Measurements from ENCODE around the gene PAK5.
A peak's percentile ranks its signal among the peaks of the same experiment; 100 is the strongest.

The PAK5 gene

DNA sequence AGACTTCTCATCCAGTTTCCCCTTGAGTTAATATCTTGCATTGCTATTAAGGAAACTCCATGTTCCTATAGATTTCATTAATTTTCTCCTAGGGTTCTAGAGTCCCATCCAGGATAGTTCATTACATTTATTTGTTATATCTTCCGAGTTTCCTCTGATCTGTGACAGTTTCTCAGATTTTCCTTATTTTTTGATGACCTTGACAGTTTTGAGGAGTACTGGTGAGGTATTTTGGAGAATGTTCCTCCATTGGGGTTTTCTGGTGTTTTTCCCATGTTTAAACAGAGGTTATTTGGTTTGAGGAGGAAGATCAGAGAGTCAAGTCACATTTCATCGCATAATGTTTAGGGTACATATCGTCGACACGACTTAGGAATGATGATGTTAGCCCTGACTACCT lies 256.7 kb downstream of the PAK5 start:
- Histone ChIP-seq H3K27me3 (ENCODE audit: control insufficient read depth, insufficient read depth, low read length) (0 out of 2 replicates have a peak, but pooled peaks cover 3% of the 10 kb centered on the region), H3K27ac (ENCODE audit: low read depth, low read length) (no peak overlapping the region), H3K4me1 (ENCODE audit: control insufficient read depth, insufficient read depth, low read length) (0 out of 2 replicates have a peak, but pooled peaks cover 6% of the 10 kb centered on the region), H3K9ac (ENCODE audit: low read depth, low read length) (no peak overlapping the region), H3K4me3 (ENCODE audit: low read depth, low read length) (no peak overlapping the region), H3K36me3 (ENCODE audit: control insufficient read depth, insufficient read depth, low read length) (no peaks in the 10 kb centered on the region), H3K9me3 (ENCODE audit: control insufficient read depth, insufficient read depth, low read length) (no peaks in the 10 kb centered on the region)

- no peak overlapping the region for H3K9ac ChIP-seq (ENCODE audit: low read depth, low read length)
- H3K27ac ChIP-seq (ENCODE audit: low read depth, low read length) = no peak overlapping the region
- peaks cover 5% of the 10 kb centered on the region; the same call in 1 of the 2 replicates for H3K27me3 ChIP-seq (ENCODE audit: control insufficient read depth, insufficient read depth, low read length)
- H3K9me3 ChIP-seq (ENCODE audit: control insufficient read depth, insufficient read depth, low read length) = no peaks in the 10 kb centered on the region
- H3K36me3 ChIP-seq (ENCODE audit: control insufficient read depth, insufficient read depth, low read length) = no peaks in the 10 kb centered on the region
- H3K4me3 ChIP-seq (ENCODE audit: low read depth, low read length) = no peak overlapping the region
- peaks cover 10% of the 10 kb centered on the region; the same call in 1 of the 2 replicates for H3K4me1 ChIP-seq (ENCODE audit: control insufficient read depth, insufficient read depth, low read length)
Observed at GRCh38 chr20:9581509-9581908, 257.4 kb downstream of the PAK5 start.

DNA sequence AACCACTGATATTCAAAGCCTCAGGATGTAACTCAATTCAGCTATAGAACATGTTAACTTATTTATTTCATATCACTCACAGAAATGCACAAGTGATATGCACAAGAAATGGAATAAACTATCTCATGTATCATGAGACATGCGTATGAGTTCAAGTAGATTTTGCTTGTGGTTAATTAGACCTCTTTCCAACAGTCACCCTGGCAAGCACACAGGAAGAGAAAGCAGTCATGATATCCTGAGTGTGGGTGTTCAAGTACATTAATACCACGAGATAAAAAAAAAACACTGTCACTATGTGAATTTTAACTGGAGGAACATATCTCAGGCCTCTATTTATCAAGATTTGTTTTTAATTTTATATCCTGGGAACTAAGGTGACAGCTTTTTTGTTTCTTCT lies 260.3 kb downstream of the PAK5 start:
- H3K9ac ChIP-seq (ENCODE audit: low read depth, low read length) = no peak overlapping the region
- H3K27me3 ChIP-seq (ENCODE audit: control insufficient read depth, insufficient read depth, low read length) = peaks cover 34% of the 10 kb centered on the region

GRCh38 chr20:9577397-9577796 lies 261.5 kb downstream of the PAK5 start:
- Histone ChIP-seq H3K27ac (ENCODE audit: low read depth, low read length) (no peak overlapping the region), H3K9me3 (ENCODE audit: control insufficient read depth, insufficient read depth, low read length) (no peaks in the 10 kb centered on the region), H3K4me3 (ENCODE audit: low read depth, low read length) (no peak overlapping the region), H3K27me3 (ENCODE audit: control insufficient read depth, insufficient read depth, low read length) (peaks cover 40% of the 10 kb centered on the region), H3K36me3 (ENCODE audit: control insufficient read depth, insufficient read depth, low read length) (no peaks in the 10 kb centered on the region), H3K4me1 (ENCODE audit: control insufficient read depth, insufficient read depth, low read length) (peaks cover 50% of the 10 kb centered on the region), H3K9ac (ENCODE audit: low read depth, low read length) (no peak overlapping the region)

More for the DNA sequence above, 260.3 kb downstream of the PAK5 start:
- Histone ChIP-seq H3K9me3 (ENCODE audit: control insufficient read depth, insufficient read depth, low read length) (no peaks in the 10 kb centered on the region), H3K4me1 (ENCODE audit: control insufficient read depth, insufficient read depth, low read length) (peaks cover 39% of the 10 kb centered on the region), H3K4me3 (ENCODE audit: low read depth, low read length) (no peak overlapping the region), H3K27ac (ENCODE audit: low read depth, low read length) (no peak overlapping the region), H3K36me3 (ENCODE audit: control insufficient read depth, insufficient read depth, low read length) (no peaks in the 10 kb centered on the region)

DNA sequence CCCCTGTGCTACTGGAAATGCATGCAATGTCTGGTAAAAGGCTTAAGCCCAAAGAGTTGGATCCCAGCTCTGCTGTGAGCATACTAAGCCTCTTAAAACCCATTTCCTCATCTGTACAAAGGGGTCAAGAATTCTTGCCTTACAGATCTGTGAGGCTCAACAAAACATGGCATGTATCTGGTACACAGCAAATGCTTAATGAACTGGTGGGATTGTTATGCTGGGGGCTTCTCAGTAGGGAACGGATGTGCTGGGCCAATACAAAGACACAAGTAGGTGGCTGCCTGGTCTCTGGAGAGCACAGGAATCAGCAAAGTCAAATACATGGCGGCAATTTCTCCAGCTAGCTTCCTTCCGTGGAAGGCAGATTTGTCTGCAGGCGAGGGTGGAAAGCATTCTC lies 262.2 kb downstream of the PAK5 start:
- H3K36me3 ChIP-seq (ENCODE audit: control insufficient read depth, insufficient read depth, low read length) = no peaks in the 10 kb centered on the region
- peak overlapping the region; percentile 39 for H3K27ac ChIP-seq (ENCODE audit: low read depth, low read length)
- H3K9me3 ChIP-seq (ENCODE audit: control insufficient read depth, insufficient read depth, low read length) = no peaks in the 10 kb centered on the region
- H3K9ac ChIP-seq (ENCODE audit: low read depth, low read length) = no peak overlapping the region
- no peak overlapping the region for H3K4me3 ChIP-seq (ENCODE audit: low read depth, low read length)
- peaks cover 56% of the 10 kb centered on the region for H3K4me1 ChIP-seq (ENCODE audit: control insufficient read depth, insufficient read depth, low read length)
- peaks cover 45% of the 10 kb centered on the region for H3K27me3 ChIP-seq (ENCODE audit: control insufficient read depth, insufficient read depth, low read length)

- Histone ChIP-seq H3K9me3 (ENCODE audit: control insufficient read depth, insufficient read depth, low read length) (no peaks in the 10 kb centered on the region), H3K36me3 (ENCODE audit: control insufficient read depth, insufficient read depth, low read length) (no peaks in the 10 kb centered on the region), H3K27me3 (ENCODE audit: control insufficient read depth, insufficient read depth, low read length) (peaks cover 53% of the 10 kb centered on the region), H3K4me3 (ENCODE audit: low read depth, low read length) (no peak overlapping the region), H3K9ac (ENCODE audit: low read depth, low read length) (no peak overlapping the region), H3K4me1 (ENCODE audit: control insufficient read depth, insufficient read depth, low read length) (peaks cover 60% of the 10 kb centered on the region), H3K27ac (ENCODE audit: low read depth, low read length) (no peak overlapping the region)
Observed at GRCh38 chr20:9575836-9576235, 263.0 kb downstream of the PAK5 start.

- Histone ChIP-seq H3K9ac (ENCODE audit: low read depth, low read length) (no peak overlapping the region), H3K9me3 (ENCODE audit: control insufficient read depth, insufficient read depth, low read length) (no peaks in the 10 kb centered on the region), H3K4me1 (ENCODE audit: control insufficient read depth, insufficient read depth, low read length) (peaks cover 60% of the 10 kb centered on the region), H3K36me3 (ENCODE audit: control insufficient read depth, insufficient read depth, low read length) (no peaks in the 10 kb centered on the region), H3K4me3 (ENCODE audit: low read depth, low read length) (peak overlapping the region; percentile 31; the same call in 1 of the 2 replicates), H3K27ac (ENCODE audit: low read depth, low read length) (peak overlapping the region; percentile 98), H3K27me3 (ENCODE audit: control insufficient read depth, insufficient read depth, low read length) (peaks cover 58% of the 10 kb centered on the region)
Observed at GRCh38 chr20:9574776-9575175, 264.1 kb downstream of the PAK5 start.

DNA sequence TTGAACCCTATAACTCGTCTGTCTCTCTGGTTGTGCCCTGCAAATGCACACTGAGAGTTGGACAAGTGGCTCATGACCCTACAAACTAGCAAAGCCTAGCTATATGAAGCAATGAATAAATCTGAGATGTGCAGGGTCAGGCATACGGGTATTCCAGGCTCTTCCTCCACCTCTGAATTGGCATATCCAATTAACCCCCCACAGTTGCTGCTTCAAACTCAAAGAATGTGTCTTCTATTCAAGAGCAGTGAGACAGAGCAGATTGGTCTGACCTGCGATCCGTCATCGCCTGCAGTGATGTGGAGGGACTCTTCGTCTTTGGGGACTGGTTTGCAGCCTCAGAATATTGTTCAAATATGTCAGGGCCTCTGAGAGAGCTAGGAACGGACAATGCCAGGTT lies 264.7 kb downstream of the PAK5 start:
- Histone ChIP-seq H3K9ac (ENCODE audit: low read depth, low read length) (no peak overlapping the region), H3K4me1 (ENCODE audit: control insufficient read depth, insufficient read depth, low read length) (peaks cover 60% of the 10 kb centered on the region), H3K27ac (ENCODE audit: low read depth, low read length) (peak overlapping the region; percentile 98), H3K4me3 (ENCODE audit: low read depth, low read length) (peak overlapping the region; percentile 31; the same call in 1 of the 2 replicates), H3K36me3 (ENCODE audit: control insufficient read depth, insufficient read depth, low read length) (no peaks in the 10 kb centered on the region), H3K27me3 (ENCODE audit: control insufficient read depth, insufficient read depth, low read length) (peaks cover 62% of the 10 kb centered on the region), H3K9me3 (ENCODE audit: control insufficient read depth, insufficient read depth, low read length) (no peaks in the 10 kb centered on the region)

GRCh38 chr20:9573335-9574151 lies 265.3 kb downstream of the PAK5 start:
- H3K9ac ChIP-seq (ENCODE audit: low read depth, low read length) = peak overlapping the region; percentile 31
- peaks cover 60% of the 10 kb centered on the region for H3K4me1 ChIP-seq (ENCODE audit: control insufficient read depth, insufficient read depth, low read length)
- H3K4me3 ChIP-seq (ENCODE audit: low read depth, low read length) = peak overlapping the region; percentile 31
- peak overlapping the region; percentile 98 for H3K27ac ChIP-seq (ENCODE audit: low read depth, low read length)
- no peaks in the 10 kb centered on the region for H3K9me3 ChIP-seq (ENCODE audit: control insufficient read depth, insufficient read depth, low read length)
- H3K27me3 ChIP-seq (ENCODE audit: control insufficient read depth, insufficient read depth, low read length) = peaks cover 64% of the 10 kb centered on the region
- no peaks in the 10 kb centered on the region for H3K36me3 ChIP-seq (ENCODE audit: control insufficient read depth, insufficient read depth, low read length)

- H3K27ac ChIP-seq (ENCODE audit: low read depth, low read length) = peak overlapping the region; percentile 98
- no peaks in the 10 kb centered on the region for H3K36me3 ChIP-seq (ENCODE audit: control insufficient read depth, insufficient read depth, low read length)
- no peaks in the 10 kb centered on the region for H3K9me3 ChIP-seq (ENCODE audit: control insufficient read depth, insufficient read depth, low read length)
- H3K27me3 ChIP-seq (ENCODE audit: control insufficient read depth, insufficient read depth, low read length) = peaks cover 64% of the 10 kb centered on the region
- peaks cover 60% of the 10 kb centered on the region for H3K4me1 ChIP-seq (ENCODE audit: control insufficient read depth, insufficient read depth, low read length)
- peak overlapping the region; percentile 37 for H3K4me3 ChIP-seq (ENCODE audit: low read depth, low read length)
- H3K9ac ChIP-seq (ENCODE audit: low read depth, low read length) = peak overlapping the region; percentile 38
Observed at GRCh38 chr20:9572670-9573069, 266.2 kb downstream of the PAK5 start.

DNA sequence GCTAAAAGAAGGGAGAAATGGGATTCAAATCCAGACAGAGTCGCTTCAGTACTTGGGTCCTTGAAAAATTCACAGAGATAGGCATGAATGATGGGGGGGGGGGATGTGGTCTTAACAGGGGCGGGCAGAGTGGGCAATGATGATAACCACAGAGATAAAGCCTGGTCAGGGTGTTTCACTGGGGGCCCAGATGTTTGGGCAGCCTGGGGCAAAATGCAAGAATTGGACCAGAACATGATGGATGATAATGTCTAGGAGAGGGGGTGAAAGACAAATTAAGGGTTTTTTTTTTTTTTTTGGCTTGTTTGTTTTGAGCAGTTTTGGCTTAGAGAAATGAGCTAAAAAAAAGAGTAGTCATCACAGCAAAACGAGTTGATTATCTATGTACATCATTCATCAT lies 267.1 kb downstream of the PAK5 start:
- Histone ChIP-seq H3K4me3 (ENCODE audit: low read depth, low read length) (peak overlapping the region; percentile 37; the same call in 1 of the 2 replicates), H3K27ac (ENCODE audit: low read depth, low read length) (peak overlapping the region; percentile 98), H3K36me3 (ENCODE audit: control insufficient read depth, insufficient read depth, low read length) (no peaks in the 10 kb centered on the region), H3K4me1 (ENCODE audit: control insufficient read depth, insufficient read depth, low read length) (peaks cover 53% of the 10 kb centered on the region), H3K9me3 (ENCODE audit: control insufficient read depth, insufficient read depth, low read length) (no peaks in the 10 kb centered on the region), H3K27me3 (ENCODE audit: control insufficient read depth, insufficient read depth, low read length) (peaks cover 64% of the 10 kb centered on the region), H3K9ac (ENCODE audit: low read depth, low read length) (0 out of 2 replicates have a peak overlapping the region, but pooled peaks have one; percentile 18)
